Activated T-helper 17 cell treated with anti-CD3 and anti-CD28 coated beads, Interleukin-2, amount 50 U/mL, for 72 hours (primary cell): Measurements from ENCODE around the gene SKA2. TPM values are rescaled to one million over a fixed set of nuclear protein-coding genes. Genes with fewer than 3 reads are reported as not detected.
"Not testable (repeated sequence)": the region's sequence is repeated elsewhere in the genome, so short reads cannot be mapped to it uniquely, and the experiment has no call there.

Source experiments
- ATAC-seq: fragments of 150-1000 bp; cut with Tn5 transposase; replicated peaks from 2 replicates; pipeline ENCODE4 v1.10.0; 2021; ENCODE audit warnings: mild to moderate bottlenecking, moderate library complexity
- H3K27ac Mint-ChIP-seq: one replicate; pipeline ENCODE4 v1.8.0; 2022; ENCODE audit warnings: mixed read lengths
- H3K27me3 Mint-ChIP-seq: one replicate; pipeline ENCODE4 v1.8.0; 2022; ENCODE audit warnings: mixed read lengths
- H3K36me3 Mint-ChIP-seq: one replicate; pipeline ENCODE4 v1.8.0; 2022; ENCODE audit warnings: low read depth, mild to moderate bottlenecking, mixed read lengths
- H3K4me1 Mint-ChIP-seq: one replicate; pipeline ENCODE4 v1.8.0; 2022; ENCODE audit warnings: mixed read lengths
- H3K4me3 Mint-ChIP-seq: one replicate; pipeline ENCODE4 v1.8.0; 2022; ENCODE audit warnings: mild to moderate bottlenecking, mixed read lengths
- H3K9me3 Mint-ChIP-seq: one replicate; pipeline ENCODE4 v1.8.0; 2022; ENCODE audit warnings: mixed read lengths
- total RNA-seq, 2 donors: library from RNA; stranded (reverse); gene quantifications; one replicate each; pipeline ENCODE4 v1.2.3, GENCODE V29; 2022

Gene SKA2
- total RNA-seq, 2 donors from 2014 or later, result 58.3 to 83.9 TPM

GRCh38 chr17:59094861-59095530, 60.0 kb downstream of the SKA2 start:
- peaks cover 10% of the 10 kb centered on the region for H3K4me1 Mint-ChIP-seq
- no peak for ATAC-seq
- H3K4me3 Mint-ChIP-seq, result no peak overlapping the region
- peaks cover 59% of the 10 kb centered on the region for H3K36me3 Mint-ChIP-seq
- no peaks in the 10 kb centered on the region for H3K9me3 Mint-ChIP-seq
- H3K27ac Mint-ChIP-seq, result no peak overlapping the region
- H3K27me3 Mint-ChIP-seq, result no peaks in the 10 kb centered on the region

- H3K27me3 Mint-ChIP-seq, result no peaks in the 10 kb centered on the region
- H3K4me3 Mint-ChIP-seq, result no peak overlapping the region
- H3K9me3 Mint-ChIP-seq, result no peaks in the 10 kb centered on the region
Observed at GRCh38 chr17:59093702-59094231, 61.2 kb downstream of the SKA2 start.

GRCh38 chr17:59093145-59093701, 61.8 kb downstream of the SKA2 start:
- Mint-ChIP-seq H3K27ac (no peak overlapping the region), H3K9me3 (no peaks in the 10 kb centered on the region), H3K36me3 (peaks cover 64% of the 10 kb centered on the region), H3K4me3 (no peak overlapping the region), H3K27me3 (no peaks in the 10 kb centered on the region), H3K4me1 (peaks cover 9% of the 10 kb centered on the region)
- no peak for ATAC-seq

More at GRCh38 chr17:59093702-59094231, 61.2 kb downstream of the SKA2 start:
- H3K36me3 Mint-ChIP-seq, result peaks cover 63% of the 10 kb centered on the region
- ATAC-seq, result no peak
- H3K4me1 Mint-ChIP-seq, result peaks cover 9% of the 10 kb centered on the region
- no peak overlapping the region for H3K27ac Mint-ChIP-seq

GRCh38 chr17:59090593-59090992, 64.4 kb downstream of the SKA2 start:
- H3K9me3 Mint-ChIP-seq, H3K4me3 Mint-ChIP-seq, H3K27me3 Mint-ChIP-seq, H3K4me1 Mint-ChIP-seq, H3K27ac Mint-ChIP-seq, ATAC-seq: not testable (repeated sequence)
- peaks cover 61% of the 10 kb centered on the region for H3K36me3 Mint-ChIP-seq

GRCh38 chr17:59084154-59084553, 70.8 kb downstream of the SKA2 start:
- Mint-ChIP-seq H3K4me3 (no peak overlapping the region), H3K36me3 (peaks cover 87% of the 10 kb centered on the region), H3K4me1 (peaks cover 4% of the 10 kb centered on the region), H3K9me3 (no peaks in the 10 kb centered on the region), H3K27me3 (no peaks in the 10 kb centered on the region), H3K27ac (no peak overlapping the region)
- ATAC-seq, result no peak

- no peak overlapping the region for H3K4me3 Mint-ChIP-seq
- H3K9me3 Mint-ChIP-seq, result no peaks in the 10 kb centered on the region
- ATAC-seq, result no peak
- H3K27me3 Mint-ChIP-seq, result no peaks in the 10 kb centered on the region
- no peak overlapping the region for H3K27ac Mint-ChIP-seq
- H3K4me1 Mint-ChIP-seq, result no peaks in the 10 kb centered on the region
- peaks cover 89% of the 10 kb centered on the region for H3K36me3 Mint-ChIP-seq
Observed at GRCh38 chr17:59074494-59074893, 80.5 kb downstream of the SKA2 start.

- H3K4me3 Mint-ChIP-seq, result no peak overlapping the region
- H3K36me3 Mint-ChIP-seq, result peaks cover 89% of the 10 kb centered on the region
- no peak overlapping the region for H3K27ac Mint-ChIP-seq
- ATAC-seq, result no peak
- no peaks in the 10 kb centered on the region for H3K27me3 Mint-ChIP-seq
- no peaks in the 10 kb centered on the region for H3K9me3 Mint-ChIP-seq
- no peaks in the 10 kb centered on the region for H3K4me1 Mint-ChIP-seq
Observed at GRCh38 chr17:59073972-59074371, 81.0 kb downstream of the SKA2 start.

- no peak for ATAC-seq
- Mint-ChIP-seq H3K4me3 (no peak overlapping the region), H3K27ac (no peak overlapping the region), H3K27me3 (no peaks in the 10 kb centered on the region), H3K36me3 (peaks cover 95% of the 10 kb centered on the region), H3K4me1 (no peaks in the 10 kb centered on the region), H3K9me3 (no peaks in the 10 kb centered on the region)
Observed at GRCh38 chr17:59069856-59070255, 85.1 kb downstream of the SKA2 start.

GRCh38 chr17:59067756-59068155, 87.2 kb downstream of the SKA2 start:
- Mint-ChIP-seq H3K36me3 (peaks cover 95% of the 10 kb centered on the region), H3K9me3 (no peaks in the 10 kb centered on the region), H3K27ac (no peak overlapping the region), H3K4me1 (no peaks in the 10 kb centered on the region), H3K27me3 (no peaks in the 10 kb centered on the region), H3K4me3 (no peak overlapping the region)
- no peak for ATAC-seq

- no peak for ATAC-seq
- Mint-ChIP-seq H3K36me3 (peaks cover 98% of the 10 kb centered on the region), H3K4me3 (no peak overlapping the region), H3K27ac (no peak overlapping the region), H3K9me3 (no peaks in the 10 kb centered on the region), H3K4me1 (no peaks in the 10 kb centered on the region), H3K27me3 (no peaks in the 10 kb centered on the region)
Observed at GRCh38 chr17:59067340-59067739, 87.6 kb downstream of the SKA2 start.

- H3K27ac Mint-ChIP-seq, result peak overlapping the region; percentile 58
- no peaks in the 10 kb centered on the region for H3K4me1 Mint-ChIP-seq
- peaks cover 99% of the 10 kb centered on the region for H3K36me3 Mint-ChIP-seq
- no peaks in the 10 kb centered on the region for H3K27me3 Mint-ChIP-seq
- H3K9me3 Mint-ChIP-seq, result no peaks in the 10 kb centered on the region
- ATAC-seq, result no peak
- no peak overlapping the region for H3K4me3 Mint-ChIP-seq
Observed at GRCh38 chr17:59062509-59062908, 92.5 kb downstream of the SKA2 start.

Other genes starting within 250 kb of the SKA2 start
- gene TRIM37, start 48.3 kb downstream of the SKA2 start, total RNA-seq, result 10 to 100 TPM; 20.9 to 26.8 TPM
- 10 to 100 TPM; 74.5 to 76.9 TPM for gene PRR11, start 560 bp upstream of the SKA2 start, total RNA-seq
- gene SMG8, start 54.8 kb upstream of the SKA2 start, total RNA-seq, result 10 to 100 TPM; 16.1 to 21.6 TPM
- 1 to 10 TPM; 2.2 to 2.6 TPM for gene GDPD1, start 65.3 kb upstream of the SKA2 start, total RNA-seq
- 10 to 100 TPM; 11.6 to 20.0 TPM for gene YPEL2, start 176.5 kb upstream of the SKA2 start, total RNA-seq